Posterior cingulate gyrus (tissue), 11 donors: ENCODE results near the gene DDIT4L.
"Not testable (repeated sequence)": the region's sequence is repeated elsewhere in the genome, so short reads cannot be mapped to it uniquely, and the experiment has no call there.

ENCODE experiments used
- DNase-seq, 10 donors: peaks; one replicate each; pipeline versions ENCODE4 v3.0.0 to v3.0.0-alpha.2; 2020 to 2021; ENCODE audit warnings: mixed read lengths in 3 of 10
- intact Hi-C: fragments of 100-400 bp; cut with DNase I; formaldehyde crosslinking; loops from one replicate; pipeline ENCODE4 v1.15.1; 2023

The DDIT4L gene

GRCh38 chr4:100189820-100190642 is at the start of gene DDIT4L:
Gene DDIT4L (minus strand): TSS chr4:100190468. CDS start chr4:100189983, 485 bp downstream.
- intact Hi-C loops: no loop called here
- peak in 8 of 10 donors; percentile 17 to 91 (median 30) for DNase-seq

GRCh38 chr4:100240008-100240407 is 49.7 kb upstream of the DDIT4L start:
- intact Hi-C loops: no loop called here
- no peak for DNase-seq

- no peak for DNase-seq
Measured at GRCh38 chr4:100224721-100225120, 34.5 kb upstream of the DDIT4L start.

GRCh38 chr4:100224160-100224559 is 33.9 kb upstream of the DDIT4L start:
- intact Hi-C loops: no loop called here
- no peak for DNase-seq

More at GRCh38 chr4:100224721-100225120, 34.5 kb upstream of the DDIT4L start:
- intact Hi-C loops: no loop called here

- DNase-seq: no peak
- intact Hi-C loops: no loop called here
Measured at GRCh38 chr4:100208964-100209363, 18.7 kb upstream of the DDIT4L start.

- intact Hi-C loops: no loop called here
- DNase-seq: no peak
Measured at GRCh38 chr4:100208459-100208858, 18.2 kb upstream of the DDIT4L start.

- no peak for DNase-seq
- intact Hi-C loops: no loop called here
Measured at GRCh38 chr4:100206850-100207249, 16.6 kb upstream of the DDIT4L start.

- no peak for DNase-seq
- intact Hi-C loops: no loop called here
Measured at GRCh38 chr4:100198061-100198460, 7.8 kb upstream of the DDIT4L start.

GRCh38 chr4:100196388-100197071 is 6.3 kb upstream of the DDIT4L start:
- peak in 1 of 10 donors; percentile 75 for DNase-seq
- intact Hi-C loops: not testable (repeated sequence)

GRCh38 chr4:100190643-100191600 is 654 bp upstream of the DDIT4L start:
- peak in 1 of 10 donors; percentile 70 for DNase-seq

GRCh38 chr4:100188829-100189228 is 1.4 kb downstream of the DDIT4L start:
- intact Hi-C loops: no loop called here
- no peak for DNase-seq

More at GRCh38 chr4:100190643-100191600, 654 bp upstream of the DDIT4L start:
- intact Hi-C loops: no loop called here

GRCh38 chr4:100187781-100188180 is 2.5 kb downstream of the DDIT4L start:
- intact Hi-C loops: no loop called here
- no peak for DNase-seq

- intact Hi-C loops: no loop called here
- no peak for DNase-seq
Measured at GRCh38 chr4:100184787-100185186, 5.5 kb downstream of the DDIT4L start.

- DNase-seq: no peak
- intact Hi-C loops: no loop called here
Measured at GRCh38 chr4:100177855-100178254, 12.4 kb downstream of the DDIT4L start.

GRCh38 chr4:100177126-100177525 is 13.1 kb downstream of the DDIT4L start:
- intact Hi-C loops: no loop called here
- DNase-seq: no peak

- DNase-seq: no peak
- intact Hi-C loops: no loop called here
Measured at GRCh38 chr4:100175858-100176257, 14.4 kb downstream of the DDIT4L start.

GRCh38 chr4:100174985-100175383 is 15.3 kb downstream of the DDIT4L start:
- intact Hi-C loops: no loop called here
- no peak for DNase-seq

GRCh38 chr4:100170986-100171385 is 19.3 kb downstream of the DDIT4L start:
- DNase-seq: no peak
- intact Hi-C loops: no loop called here

- intact Hi-C loops: no loop called here
- DNase-seq: no peak
Measured at GRCh38 chr4:100169491-100170485, 20.5 kb downstream of the DDIT4L start.
